GM21529 (cell line): ENCODE data around the gene PSMD6.

Source experiments
- ATAC-seq: cut with Tn5 transposase; IDR thresholded peaks from one replicate; pipeline ENCODE4 v1.9.1; 2021; ENCODE audit not compliant: unreplicated experiment

PSMD6 gene

DNA sequence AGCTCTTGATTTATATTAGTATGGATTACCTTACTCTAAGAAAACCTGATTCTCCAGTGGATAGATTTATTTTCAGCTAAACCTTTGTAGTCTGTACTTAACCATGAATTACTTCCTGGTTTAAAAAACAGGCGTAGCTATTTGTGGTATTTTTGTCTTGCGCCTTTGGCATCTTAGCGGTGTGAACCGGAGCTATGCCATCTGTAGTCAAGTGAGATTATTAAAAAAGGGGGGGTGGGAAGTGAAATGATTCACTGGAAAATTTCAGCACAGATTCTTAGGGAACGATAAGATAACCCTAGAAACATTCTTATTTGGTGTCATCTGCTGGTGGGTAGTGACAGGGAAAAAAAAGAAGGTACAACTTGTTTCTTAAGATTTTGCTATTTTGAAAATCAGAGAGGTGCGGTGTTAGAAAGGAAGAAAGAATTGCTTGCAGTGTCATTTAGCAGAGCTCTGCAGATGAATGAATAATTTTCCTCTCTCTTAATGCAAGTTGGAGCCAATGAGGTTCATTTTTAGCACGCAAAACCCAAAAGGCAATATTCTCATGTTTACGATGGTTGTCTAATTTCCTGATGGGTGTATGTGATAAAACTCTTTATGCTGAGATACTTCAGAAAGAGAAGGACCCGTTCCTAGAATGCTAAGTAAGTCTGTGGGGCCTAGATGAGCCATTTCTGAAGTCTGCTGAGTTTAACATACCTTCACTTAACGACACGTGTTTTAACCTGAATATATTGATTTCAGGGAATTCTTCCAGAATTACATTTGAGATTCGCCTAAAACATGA is 44.0 kb downstream of the PSMD6 start:
- no peak for ATAC-seq

DNA sequence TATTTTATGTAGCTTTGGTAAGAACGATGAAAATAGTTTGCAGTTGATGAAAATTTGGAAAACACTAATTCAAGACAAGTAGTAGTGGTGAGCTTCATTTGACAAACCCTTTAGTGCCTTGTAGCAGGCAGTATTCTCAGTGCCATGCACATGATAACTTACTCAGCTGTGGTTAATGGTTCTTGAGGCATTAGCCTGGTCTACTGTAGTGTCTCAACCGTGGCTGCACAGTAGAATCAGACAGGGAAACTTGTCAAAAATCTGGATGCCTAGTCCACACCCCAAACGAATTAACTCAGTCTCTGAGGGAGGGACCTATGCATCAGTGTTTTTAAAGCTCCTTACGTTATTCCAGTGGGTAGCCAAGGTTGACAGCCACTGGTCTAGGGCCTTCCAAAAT is 45.4 kb downstream of the PSMD6 start:
- no peak for ATAC-seq

DNA sequence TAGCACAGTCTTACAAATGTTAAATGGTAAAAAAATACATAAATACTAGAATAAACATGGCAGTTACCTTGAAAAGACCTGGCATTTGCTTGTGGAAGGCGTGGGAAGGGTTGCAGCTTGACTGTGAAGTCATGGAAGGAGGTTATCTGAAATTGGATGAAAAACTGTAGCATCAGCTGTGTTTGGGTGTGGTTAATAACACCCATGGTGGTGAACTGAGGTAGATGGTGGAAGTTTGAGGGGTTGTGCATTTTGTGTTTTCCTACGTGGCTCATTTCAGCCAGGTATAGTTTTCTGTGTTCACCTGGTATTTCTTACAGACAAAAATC is 46.5 kb downstream of the PSMD6 start:
- no peak for ATAC-seq

DNA sequence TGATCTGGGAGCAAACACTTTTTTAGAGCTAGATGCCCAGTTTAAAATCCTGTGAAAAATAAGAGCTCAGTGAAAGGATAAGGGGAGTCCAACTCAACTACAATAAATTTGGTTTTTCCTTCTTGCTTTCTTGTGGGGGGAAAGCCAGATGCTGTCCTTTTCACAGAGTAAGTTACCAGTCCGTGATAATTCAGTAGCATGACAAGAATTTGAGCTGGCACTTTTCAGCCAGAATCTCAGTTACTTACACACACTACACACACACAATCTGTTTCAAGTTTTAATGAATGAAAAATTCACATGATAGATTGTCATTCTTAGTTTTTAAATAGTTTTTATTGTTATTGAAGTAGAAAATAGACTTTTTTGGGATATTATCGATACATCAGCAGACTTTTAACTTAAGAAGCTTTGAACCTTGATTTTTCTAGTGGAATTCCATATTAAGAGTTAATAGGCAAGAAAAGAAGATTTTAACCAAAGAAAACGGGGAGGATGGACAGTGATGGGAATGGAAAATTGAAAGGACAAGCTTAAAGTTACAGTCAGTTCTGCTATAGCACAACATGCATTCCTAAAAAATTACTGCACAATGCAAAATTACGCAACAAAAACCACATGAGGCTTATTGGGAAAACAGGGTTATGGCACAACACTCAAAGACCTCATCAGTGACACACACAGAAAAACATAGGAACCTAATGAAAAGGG is 47.0 kb downstream of the PSMD6 start:
- no peak for ATAC-seq

DNA sequence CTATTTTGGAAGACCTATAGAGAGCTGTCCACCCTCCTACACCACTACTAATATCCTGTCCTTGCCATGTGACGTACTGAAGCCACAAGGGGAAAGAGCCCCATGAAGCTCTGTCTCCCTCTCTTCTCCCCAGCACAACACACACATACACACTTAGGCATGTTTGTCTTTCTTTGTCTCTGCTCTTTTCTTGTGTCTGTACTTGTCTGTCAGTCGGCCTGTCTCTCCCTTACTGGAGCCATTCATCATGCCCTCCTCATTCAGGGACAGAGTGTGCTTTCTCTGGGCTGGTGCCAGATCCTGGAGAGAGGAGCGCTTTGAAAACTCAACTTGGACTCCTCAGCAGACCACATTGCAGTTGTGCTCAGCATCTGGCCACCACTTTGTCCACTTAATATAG is 47.6 kb downstream of the PSMD6 start:
- ATAC-seq, result no peak

DNA sequence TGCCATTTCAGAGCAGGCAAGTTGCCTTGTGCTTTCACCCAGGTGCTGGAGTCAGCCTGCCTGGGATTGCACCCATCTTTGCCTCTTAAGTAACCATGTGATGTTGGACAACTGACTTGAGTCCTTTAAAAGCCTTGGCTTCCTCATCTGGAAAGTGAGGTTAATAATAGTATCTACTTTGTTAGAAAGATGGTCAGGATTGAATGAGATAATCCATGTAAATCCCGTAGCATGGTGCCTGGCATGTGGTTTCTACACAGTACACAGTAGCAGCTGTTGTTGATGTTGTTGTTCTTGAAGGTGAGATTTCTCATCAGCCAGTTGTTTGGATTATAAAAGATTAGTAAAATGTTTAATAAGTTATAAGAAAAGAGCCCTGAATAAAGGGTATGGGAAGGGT is 48.8 kb downstream of the PSMD6 start:
- no peak for ATAC-seq

DNA sequence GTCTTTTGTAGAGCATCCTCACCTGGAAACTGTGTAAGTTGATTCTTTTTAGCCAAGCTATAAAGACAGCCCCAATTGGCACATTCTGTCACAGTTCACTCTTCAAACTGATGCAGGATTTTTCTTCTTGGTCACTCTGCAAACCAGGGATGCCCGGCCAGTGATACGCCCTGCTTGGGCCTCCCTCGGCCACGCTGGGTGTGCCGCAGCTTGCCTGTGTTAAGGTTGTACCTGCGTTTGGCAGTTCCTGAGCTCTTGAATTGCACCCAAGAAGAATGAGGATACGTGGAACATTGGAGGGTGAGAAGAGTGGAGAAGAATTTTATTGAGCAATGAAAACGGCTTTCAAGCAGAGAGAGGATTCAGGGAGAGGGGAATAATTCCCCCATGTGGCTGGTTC is 49.9 kb downstream of the PSMD6 start:
- no peak for ATAC-seq

DNA sequence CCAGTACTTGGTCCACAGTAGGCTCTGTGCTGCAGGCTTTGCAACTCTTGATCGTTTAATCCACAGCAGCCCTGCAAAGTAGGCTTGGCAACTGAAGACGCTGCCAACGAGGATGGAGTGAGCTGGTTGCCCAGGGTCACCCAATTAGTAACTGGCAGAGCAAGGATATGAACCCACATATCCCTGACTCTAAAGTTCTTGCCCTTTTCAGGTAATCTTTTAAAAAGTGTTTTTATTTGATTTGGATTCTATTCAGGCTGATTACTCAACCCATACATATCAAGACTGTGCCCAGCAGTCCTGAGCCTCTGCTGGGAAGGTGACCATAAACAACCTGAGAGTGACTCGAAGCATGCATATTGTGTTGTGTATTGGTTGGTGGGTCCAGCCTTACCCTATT is 50.3 kb downstream of the PSMD6 start:
- ATAC-seq, result no peak

DNA sequence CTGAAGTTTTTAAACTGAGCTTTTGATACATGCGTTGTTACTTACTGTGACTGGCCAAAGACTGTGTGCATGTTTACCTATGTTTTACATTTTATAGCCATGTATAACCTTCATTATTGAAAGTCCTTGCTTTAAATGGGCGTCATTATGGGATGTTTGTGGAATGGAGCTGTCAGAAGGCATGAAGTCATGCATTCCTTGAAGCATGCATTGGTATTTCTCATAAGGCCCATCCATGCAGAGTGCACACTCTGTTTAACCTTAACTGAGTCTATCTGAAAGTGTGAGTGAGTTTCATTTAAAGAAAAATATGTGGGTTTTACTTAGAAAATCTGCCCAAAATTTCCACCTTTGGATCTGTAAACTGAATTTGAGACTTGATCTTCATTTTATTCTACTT is 51.1 kb downstream of the PSMD6 start:
- ATAC-seq, result no peak

DNA sequence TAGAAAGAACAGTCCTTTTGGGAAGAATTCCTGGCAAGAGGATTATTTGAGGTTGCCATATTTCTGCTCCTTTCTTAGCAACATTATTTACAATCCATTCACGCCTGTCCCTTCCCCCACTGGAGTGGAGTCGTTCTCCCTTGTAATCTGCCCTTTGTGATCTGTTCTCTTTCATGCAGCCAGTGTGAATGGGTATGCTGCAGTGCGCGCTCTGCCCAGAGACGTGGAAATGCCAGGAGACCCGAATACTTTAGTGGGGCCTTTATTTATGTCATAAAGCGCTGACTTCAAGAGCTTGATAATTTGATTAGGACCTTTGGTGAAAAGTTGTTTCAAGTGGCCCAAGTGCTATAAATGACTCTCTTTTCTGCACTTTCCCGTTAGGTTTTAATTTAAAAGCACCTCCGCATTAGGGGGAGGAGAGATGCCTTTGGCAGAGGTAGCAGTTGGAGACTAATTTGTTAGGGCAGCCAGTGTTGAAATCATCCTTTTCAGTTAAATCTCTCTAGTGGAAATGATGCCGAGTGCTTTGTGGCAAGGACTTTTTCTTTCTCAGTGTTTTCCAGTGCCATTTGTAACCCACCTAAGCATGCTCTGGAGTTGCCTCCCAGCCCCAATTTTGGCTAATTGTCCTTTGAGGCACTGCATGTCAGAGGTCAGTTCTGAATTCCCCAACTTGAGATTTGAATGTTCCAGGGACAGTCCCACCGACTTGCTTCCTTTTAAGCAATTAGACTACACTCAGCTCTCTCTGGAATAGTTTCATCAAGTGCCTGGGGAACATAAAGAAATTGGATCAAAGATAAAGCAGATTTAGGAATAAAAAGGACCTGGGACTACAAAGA is 52.4 kb downstream of the PSMD6 start:
- no peak for ATAC-seq

DNA sequence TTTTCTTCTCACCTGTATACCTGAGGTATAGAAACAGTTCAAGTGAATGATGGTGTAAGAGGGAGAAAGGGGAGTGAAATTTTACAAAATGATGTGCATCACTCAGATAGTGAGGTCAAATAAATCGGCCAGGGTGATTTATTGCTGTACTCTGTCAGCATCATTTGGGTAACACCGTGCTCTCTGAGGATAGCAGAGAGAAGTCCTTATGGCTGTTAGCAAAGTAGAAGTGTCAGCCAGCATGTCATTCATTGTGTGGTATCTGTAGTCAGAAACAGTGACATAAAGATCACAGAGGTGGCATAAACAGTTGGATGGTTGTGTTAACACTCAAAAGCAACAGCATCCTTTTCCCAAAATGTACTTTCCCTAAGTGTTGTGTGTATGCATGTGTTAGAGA is 53.4 kb downstream of the PSMD6 start:
- no peak for ATAC-seq

DNA sequence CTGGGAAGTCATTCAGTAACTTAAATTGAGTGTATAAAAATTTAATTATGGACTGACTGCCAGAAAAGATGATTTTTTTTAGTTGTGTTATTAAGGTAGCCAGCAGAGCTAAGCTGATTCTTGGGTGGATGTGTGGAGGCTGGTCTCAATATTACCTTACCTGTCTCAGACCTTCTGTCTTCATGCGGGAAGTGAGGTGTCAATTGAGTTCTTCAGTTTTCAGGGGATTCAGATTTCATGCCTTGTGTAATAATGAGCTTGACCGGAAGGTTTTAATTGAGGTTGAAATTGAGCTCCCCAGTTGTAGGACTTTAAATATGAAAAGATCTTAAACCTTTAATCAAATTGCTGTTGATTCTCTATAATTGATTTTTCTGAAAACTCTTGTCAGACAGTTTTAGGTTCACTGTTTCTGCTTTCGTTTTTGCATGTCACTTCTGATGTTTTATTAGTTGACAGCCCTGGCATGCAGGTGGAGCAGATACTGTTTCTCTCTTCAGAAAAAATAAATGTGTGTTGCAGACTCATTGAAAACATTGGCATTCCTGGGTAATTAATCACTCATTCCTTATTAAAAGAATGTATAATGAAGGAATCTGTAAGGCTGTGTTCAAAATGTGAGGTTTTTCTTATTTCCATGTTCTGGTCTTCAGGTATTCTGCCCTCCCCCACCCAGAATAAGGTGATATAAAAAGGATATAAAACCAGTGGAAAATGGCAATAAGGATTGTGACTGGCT is 54.5 kb downstream of the PSMD6 start:
- ATAC-seq, result peak; percentile 10

DNA sequence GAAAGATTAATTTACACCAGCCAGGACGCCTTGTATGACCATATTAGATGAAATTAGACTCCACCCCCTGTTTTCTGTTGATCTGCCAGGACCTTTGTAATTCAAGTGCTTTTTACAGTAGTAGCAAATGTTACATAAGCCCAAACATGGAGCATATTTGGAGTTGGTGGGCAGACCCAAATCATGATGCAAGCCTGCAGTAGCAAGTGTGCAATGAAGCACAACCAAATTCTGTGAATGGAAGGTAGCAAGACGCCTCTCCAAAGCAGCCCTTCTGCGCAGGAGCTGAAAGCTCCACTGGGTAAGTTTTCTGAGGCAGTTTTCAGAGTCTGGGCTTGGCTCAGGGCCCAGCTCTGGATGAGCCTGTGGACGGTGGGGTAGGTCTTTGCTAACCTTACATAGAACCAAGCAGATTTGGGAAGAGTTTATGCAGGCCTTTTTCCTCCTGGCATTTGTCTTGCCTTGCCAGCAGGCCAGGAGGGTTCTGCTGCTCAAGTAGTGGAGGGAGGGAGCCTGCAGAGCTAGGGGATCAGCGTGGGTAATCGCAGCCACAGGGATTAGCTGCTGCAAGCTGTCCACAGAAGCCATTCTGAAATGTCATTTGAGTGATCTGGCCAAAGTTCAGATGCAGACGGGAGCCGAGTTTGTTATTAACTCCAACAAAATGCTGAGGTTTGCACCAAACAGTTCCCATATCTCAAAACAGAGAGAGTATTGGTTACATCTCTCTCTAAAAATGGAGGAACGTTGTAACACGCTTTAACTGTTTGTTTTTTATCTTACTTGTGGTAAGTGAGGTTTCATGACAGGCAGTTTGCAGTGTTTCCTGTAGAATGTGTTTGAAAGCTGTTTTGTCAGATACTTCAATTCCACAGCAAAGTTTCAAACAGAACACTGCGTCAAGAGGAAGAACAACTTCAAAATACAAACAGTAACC is 55.4 kb downstream of the PSMD6 start:
- peak; percentile 56 for ATAC-seq

DNA sequence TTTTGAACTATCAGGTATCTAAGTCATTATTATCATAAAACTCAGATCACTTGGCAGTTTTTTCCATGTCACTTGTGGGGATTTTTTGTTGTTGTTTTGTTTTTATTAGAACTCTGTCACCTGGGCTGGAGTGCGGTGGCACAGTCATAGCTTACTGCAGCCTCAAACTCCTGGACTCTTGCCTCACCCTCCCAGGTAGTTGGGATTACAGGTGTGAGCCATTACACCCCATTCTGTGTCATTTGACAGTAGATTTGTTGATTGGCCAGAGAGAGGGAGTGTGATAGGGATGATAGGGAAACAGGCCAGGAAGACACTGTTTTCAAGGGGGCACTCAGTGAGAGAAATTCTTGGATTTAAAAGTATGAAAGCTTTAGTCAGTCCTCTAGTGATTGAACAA is 56.4 kb downstream of the PSMD6 start:
- no peak for ATAC-seq

DNA sequence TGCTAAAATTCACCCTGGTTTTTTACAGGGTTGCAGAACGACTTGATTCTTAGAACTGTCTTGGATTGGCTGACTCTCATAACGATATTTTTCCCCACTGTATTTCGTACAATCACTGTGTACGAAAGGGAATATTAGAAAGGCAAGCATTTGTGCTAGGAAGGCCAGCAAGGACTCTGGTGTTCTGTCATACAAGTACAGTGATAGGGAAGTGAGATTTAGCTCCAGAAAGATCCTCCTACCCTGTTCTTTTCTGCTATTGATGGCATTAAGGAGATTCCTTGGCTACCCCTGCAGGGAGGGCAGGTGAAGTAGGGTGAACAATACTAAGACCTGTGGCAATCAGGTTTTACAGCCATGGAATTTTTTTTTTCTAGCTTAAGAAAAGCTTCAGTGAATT is 57.3 kb downstream of the PSMD6 start:
- ATAC-seq, result no peak

DNA sequence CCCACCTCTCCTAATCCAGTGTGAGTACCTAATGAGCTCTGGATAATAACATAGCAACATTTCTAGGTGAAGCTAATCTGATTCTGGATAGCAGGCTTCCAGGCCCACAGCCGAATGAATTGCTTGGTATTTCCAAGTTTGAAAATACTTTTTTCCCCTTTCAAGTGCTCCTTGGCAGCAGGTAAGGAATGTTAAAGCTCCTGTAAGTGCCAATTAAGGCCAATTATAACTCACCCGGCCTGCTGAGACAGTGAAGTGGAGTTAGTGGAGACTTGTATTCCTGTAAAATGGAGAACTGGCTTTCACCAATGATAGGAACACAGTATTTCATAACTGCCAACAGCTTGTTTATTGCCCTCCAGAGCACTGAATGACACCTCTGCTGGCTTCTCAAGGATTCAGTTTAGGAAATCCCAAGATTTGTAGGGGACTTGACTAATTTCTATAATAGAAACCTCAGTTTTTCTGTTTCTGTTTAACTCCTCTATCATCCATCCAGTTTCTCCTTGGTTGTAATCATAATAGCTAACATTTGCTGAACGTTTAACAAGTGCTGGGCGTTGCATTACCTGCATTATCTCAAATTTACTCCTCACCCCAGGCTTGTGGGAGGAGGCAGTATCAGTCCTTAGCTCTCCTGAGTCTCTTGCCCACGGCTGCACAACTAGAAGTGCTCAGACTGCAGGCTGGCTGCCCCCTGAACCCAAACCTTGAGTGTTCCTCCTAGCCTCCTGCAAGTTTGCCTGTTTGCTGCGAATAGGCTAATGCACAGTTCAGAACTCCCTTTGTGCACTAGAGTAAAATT is 58.4 kb downstream of the PSMD6 start:
- ATAC-seq, result no peak

DNA sequence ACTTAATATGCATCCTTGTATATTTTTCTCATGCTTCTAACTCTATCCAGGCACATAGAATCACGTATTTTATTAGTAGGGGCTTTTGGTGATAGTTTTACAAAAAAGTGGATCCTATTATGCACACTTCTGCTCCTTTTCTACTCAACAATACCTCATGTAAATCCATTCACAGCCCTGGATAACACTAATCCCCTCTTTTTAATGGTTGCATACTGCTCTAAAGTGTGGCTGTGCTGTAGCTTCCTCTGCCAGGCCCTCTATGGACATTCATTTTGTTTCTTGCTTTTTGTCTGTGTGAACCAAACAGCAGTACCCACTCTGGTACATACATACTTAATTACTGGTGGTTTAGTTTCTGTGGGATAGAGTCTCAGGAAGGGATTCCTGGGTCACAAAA is 59.8 kb downstream of the PSMD6 start:
- ATAC-seq, result no peak

DNA sequence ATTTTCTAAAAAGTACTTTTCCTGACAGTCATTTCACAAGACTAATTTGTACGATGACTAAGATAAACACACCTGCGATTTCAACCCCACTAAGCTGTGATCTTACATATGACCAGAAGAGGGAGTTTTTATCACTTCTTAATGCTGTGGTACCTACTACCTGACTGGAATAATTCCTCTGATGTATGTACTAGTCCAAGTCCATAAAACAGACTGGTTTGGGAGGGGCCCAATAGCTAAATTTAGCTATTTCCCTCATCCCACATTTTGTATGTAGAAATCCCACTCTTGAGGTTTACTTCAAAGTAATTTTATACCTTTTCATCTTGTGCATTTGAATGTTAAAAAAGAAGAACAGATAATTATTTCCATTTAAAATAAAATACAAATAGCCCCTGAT is 61.4 kb downstream of the PSMD6 start:
- peak; percentile 85 for ATAC-seq
